Suprapubic skin (tissue), 4 donors: Measurements from ENCODE around the gene THAP9.

ENCODE experiments used
- CTCF ChIP-seq, 2 donors: fragments of 200-600 bp in 1 of 2; fragments of 450-650 bp in 1 of 2; sonication (generic) in 1 of 2; IDR thresholded peaks; one replicate each; pipeline ENCODE4 v1.5.1; 2016 to 2019; ENCODE audit warnings: antibody characterized with exemption in 2 of 2, mild to moderate bottlenecking in 1 of 2, moderate library complexity in 1 of 2
- EP300 ChIP-seq: sonication (generic); formaldehyde crosslinking; IDR thresholded peaks from one replicate; pipeline ENCODE4 v1.6.1; 2017; ENCODE audit warnings: antibody characterized with exemption
- POLR2A ChIP-seq, 2 donors: fragments of 450-650 bp; IDR thresholded peaks; one replicate each; pipeline ENCODE4 v1.6.1; 2017; ENCODE audit warnings: antibody characterized with exemption in 2 of 2, mild to moderate bottlenecking in 2 of 2, moderate library complexity in 2 of 2
- POLR2AphosphoS5 ChIP-seq, 3 donors: sonication (generic); formaldehyde crosslinking; IDR thresholded peaks; one replicate each; pipeline ENCODE4 v1.6.1; 2017; ENCODE audit warnings: antibody characterized with exemption in 3 of 3

- no peak for TF ChIP-seq CTCF (IDR thresholded peaks at IDR 0.05)
- no peak for TF ChIP-seq EP300
- TF ChIP-seq POLR2AphosphoS5 (IDR thresholded peaks at IDR 0.05), result no peak
- no peak for TF ChIP-seq POLR2A (IDR thresholded peaks at IDR 0.05)
These were observed 50.7 kb downstream of the THAP9 start for GRCh38 chr4:82951196-82951595.
